ENCODE measurements around the gene GH1. TPM values are rescaled to one million over a fixed set of nuclear protein-coding genes. Genes with fewer than 3 reads are reported as not detected.
"Not testable (repeated sequence)": the region's sequence is repeated elsewhere in the genome, so short reads cannot be mapped to it uniquely, and the experiment has no call there.

GH1 gene
- not detected in 2 replicates for total RNA-seq (2021)
- not detected for Bru-seq, nascent RNA
- not detected for BruChase-seq, experiment 1, labeled RNA remaining after a 2-hour chase
- not detected for BruChase-seq, experiment 2, labeled RNA remaining after a 6-hour chase
- long read RNA-seq, partial matches to known transcripts = 0 of 1 reads
- long read RNA-seq, other reads (novel, unspliced or antisense) = 0 of 1 reads

GRCh38 chr17:63918789-63919305 lies at the start of gene GH1:
Gene GH1, minus strand, starts transcription at chr17:63918839. Its CDS starts 63 bp downstream, at chr17:63918776.
- H3K36me3 ChIP-seq (ENCODE audit: insufficient read depth, low read length, poor library complexity, severe bottlenecking); H3K27ac ChIP-seq (ENCODE audit: low read depth, low read length, poor library complexity, severe bottlenecking); H3K9me3 ChIP-seq (ENCODE audit: low read depth, low read length, poor library complexity, severe bottlenecking); H3K4me3 ChIP-seq (ENCODE audit: low read depth, low read length, poor library complexity, severe bottlenecking); H3K27me3 ChIP-seq (replicated peaks; ENCODE audit: insufficient read depth, low read depth, low read length, poor library complexity); BruUV-seq (replicated peaks); POLR2A ChIA-PET (ENCODE audit: low non-redundant PET); H3K4me1 ChIP-seq (ENCODE audit: insufficient read depth, low read length, poor library complexity, severe bottlenecking); DNase-seq (ENCODE audit: low spot score): not testable (repeated sequence)
- intact Hi-C loops (cut with micrococcal nuclease; ENCODE audit: unreplicated experiment) = loop anchor here (2.0 to 10.0 kb wide), 4 partner anchors 28 to 366 kb away; partner anchors contain the start of gene ERN1
- CTCF ChIA-PET = interaction anchor here (0.7 to 2.3 kb wide), 6 partner anchors 9 to 363 kb away, joined by 3 to 21 read pairs (median 10); no protein-coding TSS in a partner anchor

GRCh38 chr17:63967953-63968352 lies 49.3 kb upstream of the GH1 start:
- no peaks in the 10 kb centered on the region for H3K9me3 ChIP-seq (ENCODE audit: low read depth, low read length, poor library complexity, severe bottlenecking)
- TF ChIP-seq CTCF (conservative IDR thresholded peaks at IDR 0.05; ENCODE audit: low read depth, low read length) (no peak), EZH2 (IDR thresholded peaks at IDR 0.05; ENCODE audit: borderline replicate concordance, low read depth, low read length, poor library complexity, severe bottlenecking) (no peak)
- H3K4me1 ChIP-seq (ENCODE audit: insufficient read depth, low read length, poor library complexity, severe bottlenecking) = no peaks in the 10 kb centered on the region
- no peaks in the 10 kb centered on the region for H3K27me3 ChIP-seq (replicated peaks; ENCODE audit: insufficient read depth, low read depth, low read length, poor library complexity)
- intact Hi-C loops (cut with micrococcal nuclease; ENCODE audit: unreplicated experiment) = no loop called here
- POLR2A ChIA-PET (ENCODE audit: low non-redundant PET) = no interaction called here
- no peaks in the 10 kb centered on the region for H3K36me3 ChIP-seq (ENCODE audit: insufficient read depth, low read length, poor library complexity, severe bottlenecking)
- H3K27ac ChIP-seq (ENCODE audit: low read depth, low read length, poor library complexity, severe bottlenecking) = no peak overlapping the region
- H3K4me3 ChIP-seq (ENCODE audit: low read depth, low read length, poor library complexity, severe bottlenecking) = no peak overlapping the region
- no peak for DNase-seq (ENCODE audit: low spot score)
- BruUV-seq (replicated peaks) = no TSS peak
- CTCF ChIA-PET = no interaction called here

- no peak overlapping the region for H3K4me3 ChIP-seq (ENCODE audit: low read depth, low read length, poor library complexity, severe bottlenecking)
- H3K4me1 ChIP-seq (ENCODE audit: insufficient read depth, low read length, poor library complexity, severe bottlenecking) = no peaks in the 10 kb centered on the region
- intact Hi-C loops (cut with micrococcal nuclease; ENCODE audit: unreplicated experiment) = no loop called here
- H3K27ac ChIP-seq (ENCODE audit: low read depth, low read length, poor library complexity, severe bottlenecking) = no peak overlapping the region
- H3K27me3 ChIP-seq (replicated peaks; ENCODE audit: insufficient read depth, low read depth, low read length, poor library complexity) = no peaks in the 10 kb centered on the region
- no TSS peak for BruUV-seq (replicated peaks)
- H3K9me3 ChIP-seq (ENCODE audit: low read depth, low read length, poor library complexity, severe bottlenecking) = no peaks in the 10 kb centered on the region
- no peaks in the 10 kb centered on the region for H3K36me3 ChIP-seq (ENCODE audit: insufficient read depth, low read length, poor library complexity, severe bottlenecking)
- ChIA-PET CTCF (interaction anchor here (0.6 kb wide), 1 partner anchor 38 kb away, joined by 3 read pairs; no protein-coding TSS in a partner anchor), POLR2A (ENCODE audit: low non-redundant PET) (no interaction called here)
- TF ChIP-seq CTCF (conservative IDR thresholded peaks at IDR 0.05; ENCODE audit: low read depth, low read length) = no peak
- no peak for TF ChIP-seq EZH2 (IDR thresholded peaks at IDR 0.05; ENCODE audit: borderline replicate concordance, low read depth, low read length, poor library complexity, severe bottlenecking)
- DNase-seq (ENCODE audit: low spot score) = no peak
Observed at GRCh38 chr17:63966646-63967264, 48.1 kb upstream of the GH1 start.
